Measurements from ENCODE around the gene EIF4G3. TPM values are rescaled to one million over a fixed set of nuclear protein-coding genes. Genes with fewer than 3 reads are reported as not detected.

The EIF4G3 gene
- polyA plus RNA-seq, 1 of the 3 experiments (the other 2 are of a cell fraction) = 32.0 TPM

- Histone ChIP-seq H3K4me1 (ENCODE audit: control insufficient read depth in 1 of 2, insufficient read depth in 2 of 2, low read depth in 1 of 2, low read length in 1 of 2) (peaks cover 0 to 2% of the 10 kb centered on the region in 2 experiments; a peak in 1 of 4 replicates), H3F3A (replicated peaks; ENCODE audit: insufficient read depth) (peaks cover 3% of the 10 kb centered on the region), H3K36me3 (replicated peaks in 1 of 2; ENCODE audit: control insufficient read depth in 1 of 2, insufficient read depth in 2 of 2, low read length in 1 of 2) (peaks cover 20 to 45% of the 10 kb centered on the region in 2 experiments), H3K4me2 (no peak overlapping the region), H3K9me3 (no peaks in the 10 kb centered on the region), H3K79me2 (ENCODE audit: insufficient read depth) (no peaks in the 10 kb centered on the region), H4K20me1 (ENCODE audit: insufficient read depth) (no peaks in the 10 kb centered on the region), H3K27me3 (ENCODE audit: insufficient read depth) (no peaks in the 10 kb centered on the region), H3K27ac (ENCODE audit: low read depth in 2 of 2, low read length in 1 of 2) (no peak overlapping the region), H2AFZ (ENCODE audit: low read depth) (no peak overlapping the region), H3K9me2 (no peaks in the 10 kb centered on the region), H3K9ac (no peak overlapping the region), H3K4me3 (ENCODE audit: low read depth in 2 of 2, low read length in 1 of 2) (no peak overlapping the region)
- CTCF ChIA-PET = no interaction called here
- DNase-seq = no peak
- TF ChIP-seq EZH2phosphoT487 (IDR thresholded peaks at IDR 0.05; ENCODE audit: borderline replicate concordance, low read depth) (no peak), FOXM1 (IDR thresholded peaks at IDR 0.05; ENCODE audit: low read depth) (no peak), CHD2 (IDR thresholded peaks at IDR 0.05; ENCODE audit: low read length, partially characterized antibody) (no peak), RAD21 (IDR thresholded peaks at IDR 0.05; ENCODE audit: low read length) (no peak), SIN3A (IDR thresholded peaks at IDR 0.05; ENCODE audit: borderline replicate concordance, low read depth, low read length) (no peak), JUND (IDR thresholded peaks at IDR 0.05) (no peak), NRF1 (IDR thresholded peaks at IDR 0.05; ENCODE audit: low read depth, low read length) (no peak), POLR2AphosphoS5 (IDR thresholded peaks at IDR 0.05; ENCODE audit: low read depth, low read length) (no peak)
- TF ChIP-seq, protein P1, sequence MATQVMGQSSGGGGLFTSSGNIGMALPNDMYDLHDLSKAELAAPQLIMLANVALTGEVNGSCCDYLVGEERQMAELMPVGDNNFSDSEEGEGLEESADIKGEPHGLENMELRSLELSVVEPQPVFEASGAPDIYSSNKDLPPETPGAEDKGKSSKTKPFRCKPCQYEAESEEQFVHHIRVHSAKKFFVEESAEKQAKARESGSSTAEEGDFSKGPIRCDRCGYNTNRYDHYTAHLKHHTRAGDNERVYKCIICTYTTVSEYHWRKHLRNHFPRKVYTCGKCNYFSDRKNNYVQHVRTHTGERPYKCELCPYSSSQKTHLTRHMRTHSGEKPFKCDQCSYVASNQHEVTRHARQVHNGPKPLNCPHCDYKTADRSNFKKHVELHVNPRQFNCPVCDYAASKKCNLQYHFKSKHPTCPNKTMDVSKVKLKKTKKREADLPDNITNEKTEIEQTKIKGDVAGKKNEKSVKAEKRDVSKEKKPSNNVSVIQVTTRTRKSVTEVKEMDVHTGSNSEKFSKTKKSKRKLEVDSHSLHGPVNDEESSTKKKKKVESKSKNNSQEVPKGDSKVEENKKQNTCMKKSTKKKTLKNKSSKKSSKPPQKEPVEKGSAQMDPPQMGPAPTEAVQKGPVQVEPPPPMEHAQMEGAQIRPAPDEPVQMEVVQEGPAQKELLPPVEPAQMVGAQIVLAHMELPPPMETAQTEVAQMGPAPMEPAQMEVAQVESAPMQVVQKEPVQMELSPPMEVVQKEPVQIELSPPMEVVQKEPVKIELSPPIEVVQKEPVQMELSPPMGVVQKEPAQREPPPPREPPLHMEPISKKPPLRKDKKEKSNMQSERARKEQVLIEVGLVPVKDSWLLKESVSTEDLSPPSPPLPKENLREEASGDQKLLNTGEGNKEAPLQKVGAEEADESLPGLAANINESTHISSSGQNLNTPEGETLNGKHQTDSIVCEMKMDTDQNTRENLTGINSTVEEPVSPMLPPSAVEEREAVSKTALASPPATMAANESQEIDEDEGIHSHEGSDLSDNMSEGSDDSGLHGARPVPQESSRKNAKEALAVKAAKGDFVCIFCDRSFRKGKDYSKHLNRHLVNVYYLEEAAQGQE (IDR thresholded peaks at IDR 0.05; ENCODE audit: low read depth, low read length) = no peak
- TF ChIP-seq, protein P2, sequence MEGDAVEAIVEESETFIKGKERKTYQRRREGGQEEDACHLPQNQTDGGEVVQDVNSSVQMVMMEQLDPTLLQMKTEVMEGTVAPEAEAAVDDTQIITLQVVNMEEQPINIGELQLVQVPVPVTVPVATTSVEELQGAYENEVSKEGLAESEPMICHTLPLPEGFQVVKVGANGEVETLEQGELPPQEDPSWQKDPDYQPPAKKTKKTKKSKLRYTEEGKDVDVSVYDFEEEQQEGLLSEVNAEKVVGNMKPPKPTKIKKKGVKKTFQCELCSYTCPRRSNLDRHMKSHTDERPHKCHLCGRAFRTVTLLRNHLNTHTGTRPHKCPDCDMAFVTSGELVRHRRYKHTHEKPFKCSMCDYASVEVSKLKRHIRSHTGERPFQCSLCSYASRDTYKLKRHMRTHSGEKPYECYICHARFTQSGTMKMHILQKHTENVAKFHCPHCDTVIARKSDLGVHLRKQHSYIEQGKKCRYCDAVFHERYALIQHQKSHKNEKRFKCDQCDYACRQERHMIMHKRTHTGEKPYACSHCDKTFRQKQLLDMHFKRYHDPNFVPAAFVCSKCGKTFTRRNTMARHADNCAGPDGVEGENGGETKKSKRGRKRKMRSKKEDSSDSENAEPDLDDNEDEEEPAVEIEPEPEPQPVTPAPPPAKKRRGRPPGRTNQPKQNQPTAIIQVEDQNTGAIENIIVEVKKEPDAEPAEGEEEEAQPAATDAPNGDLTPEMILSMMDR (IDR thresholded peaks at IDR 0.05) = no peak
- POLR2A ChIA-PET = no interaction called here
- 97% methylated on average over 7 of the region's 7 CpGs for WGBS (ENCODE audit: low lambda C conversion rate)
These were observed 211.9 kb downstream of the EIF4G3 start for GRCh38 chr1:20964540-20965484.
